ENCODE measurements around the gene TVP23A. TPM values are rescaled to one million over a fixed set of nuclear protein-coding genes. Genes with fewer than 3 reads are reported as not detected.

The TVP23A gene
- total RNA-seq, 1 donor from 2014 or later, result 0.07 TPM

GRCh38 chr16:10752843-10753523 is 65.6 kb downstream of the TVP23A start:
- peak; percentile 47 for DNase-seq (ENCODE audit: low spot score)
- Mint-ChIP-seq H3K9me3 (ENCODE audit: low read depth) (no peaks in the 10 kb centered on the region), H3K36me3 (ENCODE audit: low read depth) (peaks cover 15% of the 10 kb centered on the region), H3K4me3 (ENCODE audit: unreplicated experiment) (no peak overlapping the region), H3K27me3 (ENCODE audit: low read depth) (no peaks in the 10 kb centered on the region), H3K27ac (ENCODE audit: unreplicated experiment) (no peak overlapping the region), H3K4me1 (ENCODE audit: low read depth) (peaks cover 39% of the 10 kb centered on the region)
- TF ChIP-seq, protein P1, sequence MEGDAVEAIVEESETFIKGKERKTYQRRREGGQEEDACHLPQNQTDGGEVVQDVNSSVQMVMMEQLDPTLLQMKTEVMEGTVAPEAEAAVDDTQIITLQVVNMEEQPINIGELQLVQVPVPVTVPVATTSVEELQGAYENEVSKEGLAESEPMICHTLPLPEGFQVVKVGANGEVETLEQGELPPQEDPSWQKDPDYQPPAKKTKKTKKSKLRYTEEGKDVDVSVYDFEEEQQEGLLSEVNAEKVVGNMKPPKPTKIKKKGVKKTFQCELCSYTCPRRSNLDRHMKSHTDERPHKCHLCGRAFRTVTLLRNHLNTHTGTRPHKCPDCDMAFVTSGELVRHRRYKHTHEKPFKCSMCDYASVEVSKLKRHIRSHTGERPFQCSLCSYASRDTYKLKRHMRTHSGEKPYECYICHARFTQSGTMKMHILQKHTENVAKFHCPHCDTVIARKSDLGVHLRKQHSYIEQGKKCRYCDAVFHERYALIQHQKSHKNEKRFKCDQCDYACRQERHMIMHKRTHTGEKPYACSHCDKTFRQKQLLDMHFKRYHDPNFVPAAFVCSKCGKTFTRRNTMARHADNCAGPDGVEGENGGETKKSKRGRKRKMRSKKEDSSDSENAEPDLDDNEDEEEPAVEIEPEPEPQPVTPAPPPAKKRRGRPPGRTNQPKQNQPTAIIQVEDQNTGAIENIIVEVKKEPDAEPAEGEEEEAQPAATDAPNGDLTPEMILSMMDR (IDR thresholded peaks at IDR 0.05), result no peak

- Mint-ChIP-seq H3K4me1 (ENCODE audit: low read depth) (peaks cover 29% of the 10 kb centered on the region), H3K27me3 (ENCODE audit: low read depth) (no peaks in the 10 kb centered on the region), H3K27ac (ENCODE audit: unreplicated experiment) (no peak overlapping the region), H3K9me3 (ENCODE audit: low read depth) (no peaks in the 10 kb centered on the region), H3K36me3 (ENCODE audit: low read depth) (peaks cover 11% of the 10 kb centered on the region), H3K4me3 (ENCODE audit: unreplicated experiment) (no peak overlapping the region)
- peak; percentile 63 for DNase-seq (ENCODE audit: low spot score)
- TF ChIP-seq, protein P1 (IDR thresholded peaks at IDR 0.05), result no peak
These were observed 67.3 kb downstream of the TVP23A start for GRCh38 chr16:10751291-10751697.

DNA sequence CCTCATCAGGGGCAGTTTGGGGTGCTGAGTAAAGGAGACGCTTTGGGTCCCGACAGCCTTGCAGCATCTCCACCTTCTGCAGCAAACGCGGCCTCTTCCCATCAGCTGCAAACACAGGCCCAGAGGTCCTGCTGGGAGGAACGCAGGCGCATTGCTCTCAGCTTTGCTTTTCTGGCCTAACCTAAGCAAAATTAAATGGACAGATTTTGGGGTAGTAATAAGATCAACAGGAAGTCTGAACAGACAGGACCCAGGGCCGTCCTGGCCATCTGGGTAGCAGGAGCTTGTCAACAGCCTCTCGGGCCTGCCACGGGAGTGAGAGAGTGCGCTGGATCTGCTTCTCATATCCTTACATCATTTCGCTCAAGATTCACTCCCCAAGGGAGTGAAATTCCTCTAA is 67.8 kb downstream of the TVP23A start:
- Mint-ChIP-seq H3K27me3 (ENCODE audit: low read depth) (no peaks in the 10 kb centered on the region), H3K4me1 (ENCODE audit: low read depth) (peaks cover 24% of the 10 kb centered on the region), H3K9me3 (ENCODE audit: low read depth) (no peaks in the 10 kb centered on the region), H3K36me3 (ENCODE audit: low read depth) (peaks cover 11% of the 10 kb centered on the region), H3K4me3 (ENCODE audit: unreplicated experiment) (no peak overlapping the region), H3K27ac (ENCODE audit: unreplicated experiment) (no peak overlapping the region)
- peak; percentile 28 for DNase-seq (ENCODE audit: low spot score)
- TF ChIP-seq, protein P1 (IDR thresholded peaks at IDR 0.05), result no peak

- TF ChIP-seq, protein P1 (IDR thresholded peaks at IDR 0.05), result no peak
- H3K27ac Mint-ChIP-seq (ENCODE audit: unreplicated experiment), result no peak overlapping the region
- H3K36me3 Mint-ChIP-seq (ENCODE audit: low read depth), result peaks cover 7% of the 10 kb centered on the region
- no peak overlapping the region for H3K4me3 Mint-ChIP-seq (ENCODE audit: unreplicated experiment)
- no peaks in the 10 kb centered on the region for H3K27me3 Mint-ChIP-seq (ENCODE audit: low read depth)
- no peak for DNase-seq (ENCODE audit: low spot score)
- no peaks in the 10 kb centered on the region for H3K9me3 Mint-ChIP-seq (ENCODE audit: low read depth)
- peaks cover 25% of the 10 kb centered on the region for H3K4me1 Mint-ChIP-seq (ENCODE audit: low read depth)
These were observed 72.8 kb downstream of the TVP23A start for GRCh38 chr16:10745841-10746240.

GRCh38 chr16:10744370-10745030 is 74.1 kb downstream of the TVP23A start:
- H3K27ac Mint-ChIP-seq (ENCODE audit: unreplicated experiment), result peak overlapping the region; percentile 99
- TF ChIP-seq, protein P1 (IDR thresholded peaks at IDR 0.05), result no peak
- H3K27me3 Mint-ChIP-seq (ENCODE audit: low read depth), result no peaks in the 10 kb centered on the region
- H3K9me3 Mint-ChIP-seq (ENCODE audit: low read depth), result no peaks in the 10 kb centered on the region
- peak overlapping the region; percentile 84 for H3K4me3 Mint-ChIP-seq (ENCODE audit: unreplicated experiment)
- peaks cover 25% of the 10 kb centered on the region for H3K4me1 Mint-ChIP-seq (ENCODE audit: low read depth)
- H3K36me3 Mint-ChIP-seq (ENCODE audit: low read depth), result peaks cover 6% of the 10 kb centered on the region
- peak; percentile 53 for DNase-seq (ENCODE audit: low spot score)

Data from chondrocyte (in vitro differentiated cells).